Measurements from ENCODE around the gene C22orf15.
A peak's percentile ranks its signal among the peaks of the same experiment; 100 is the strongest.

Gene C22orf15

DNA sequence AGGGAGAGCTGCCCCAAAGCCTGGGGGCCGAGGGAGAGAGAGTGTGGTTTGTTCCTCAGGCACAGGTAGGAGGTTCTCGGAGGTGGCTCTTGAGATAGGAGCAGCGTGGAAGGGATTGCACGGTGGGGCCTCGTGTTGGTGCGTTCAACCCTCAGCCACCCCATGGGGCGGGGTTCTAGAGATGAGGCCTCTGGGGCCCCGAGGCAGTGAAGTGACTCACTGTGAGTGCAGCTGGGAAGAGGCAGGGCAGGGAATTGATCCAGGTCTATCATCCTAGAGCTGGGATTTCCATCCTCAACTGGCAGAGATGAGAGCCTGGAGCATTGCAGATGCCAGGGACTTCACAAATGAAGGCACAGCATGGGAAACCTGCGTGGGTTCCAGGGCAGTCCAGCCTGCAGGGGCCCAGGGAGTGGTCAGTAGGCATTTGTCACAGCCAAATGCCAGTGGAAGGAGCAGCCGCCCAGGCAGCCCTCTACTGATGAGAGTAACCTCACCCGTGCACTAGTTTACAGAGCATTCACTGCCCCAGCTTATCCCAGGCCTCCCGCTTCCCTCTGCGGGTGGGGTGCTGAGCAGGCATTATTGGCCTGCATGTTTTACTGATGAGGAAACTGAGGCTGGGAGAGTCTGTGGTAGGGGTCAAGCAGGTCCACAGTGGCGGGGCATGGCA is 18.9 kb downstream of the C22orf15 start:
- Histone ChIP-seq H3K23ac (ENCODE audit: low read length) (no peak overlapping the region), H3K27me3 (ENCODE audit: insufficient read depth, low read length) (no peaks in the 10 kb centered on the region), H3K36me3 (ENCODE audit: control insufficient read depth in 1 of 2, insufficient read depth in 2 of 2, low read length in 2 of 2) (no peaks in the 10 kb centered on the region), H3K18ac (ENCODE audit: low read length) (no peak overlapping the region), H3K9me3 (ENCODE audit: insufficient read depth, low read depth, low read length) (no peaks in the 10 kb centered on the region), H3K14ac (ENCODE audit: low read length) (no peak overlapping the region), H3K9ac (ENCODE audit: low read length) (no peak overlapping the region), H3K79me1 (ENCODE audit: low read length) (peaks cover 5% of the 10 kb centered on the region), H4K91ac (ENCODE audit: low read depth, low read length) (no peak overlapping the region), H3K79me2 (ENCODE audit: control insufficient read depth, insufficient read depth, low read length, poor library complexity) (peaks cover 3% of the 10 kb centered on the region), H3K4me2 (ENCODE audit: low read length) (no peak overlapping the region), H3K27ac (ENCODE audit: low read depth, low read length) (no peak overlapping the region), H3K4me1 (ENCODE audit: control insufficient read depth in 1 of 2, insufficient read depth in 2 of 2, low read length in 2 of 2) (peaks cover 9 to 11% of the 10 kb centered on the region in 2 experiments), H3K4ac (ENCODE audit: low read depth, low read length) (no peak overlapping the region), H2AFZ (ENCODE audit: insufficient read depth, low read length, poor library complexity) (no peak overlapping the region), H4K12ac (ENCODE audit: low read depth, low read length) (no peak overlapping the region), H2BK12ac (ENCODE audit: low read length) (no peak overlapping the region), H4K8ac (ENCODE audit: low read depth, low read length) (no peak overlapping the region), H3K4me3 (ENCODE audit: low read depth, low read length) (no peak overlapping the region), H2AK5ac (ENCODE audit: low read length) (no peak overlapping the region), H2BK5ac (ENCODE audit: low read depth, low read length, poor library complexity) (no peak overlapping the region), H2BK120ac (ENCODE audit: insufficient read depth, low read length, poor library complexity) (no peak overlapping the region)
- no CpG with 5 or more reads among the region's 14 CpGs for WGBS (ENCODE audit: extremely low coverage, insufficient coverage, insufficient read length)
- DNase-seq: peak; percentile 50 to 65

DNA sequence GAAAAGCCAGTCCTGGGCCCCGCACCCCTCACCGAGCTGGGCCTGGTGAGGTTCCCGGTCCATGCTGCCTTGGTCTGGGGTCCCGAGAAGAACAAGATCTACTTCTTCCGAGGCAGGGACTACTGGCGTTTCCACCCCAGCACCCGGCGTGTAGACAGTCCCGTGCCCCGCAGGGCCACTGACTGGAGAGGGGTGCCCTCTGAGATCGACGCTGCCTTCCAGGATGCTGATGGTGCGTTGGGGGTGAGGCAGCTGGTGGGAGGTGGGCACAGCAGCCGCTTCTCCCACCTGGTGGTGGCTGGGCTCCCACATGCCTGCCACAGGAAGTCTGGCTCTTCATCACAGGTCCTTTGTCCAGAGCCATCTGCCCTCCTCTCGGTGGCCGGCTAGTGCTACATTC is 19.5 kb downstream of the C22orf15 start:
- H3K18ac ChIP-seq (ENCODE audit: low read length): no peak overlapping the region
- peaks cover 9 to 11% of the 10 kb centered on the region in 2 experiments for H3K4me1 ChIP-seq (ENCODE audit: control insufficient read depth in 1 of 2, insufficient read depth in 2 of 2, low read length in 2 of 2)
- H3K4me3 ChIP-seq (ENCODE audit: low read depth, low read length): no peak overlapping the region
- H4K91ac ChIP-seq (ENCODE audit: low read depth, low read length): no peak overlapping the region
- no peaks in the 10 kb centered on the region for H3K27me3 ChIP-seq (ENCODE audit: insufficient read depth, low read length)
- no peak overlapping the region for H3K14ac ChIP-seq (ENCODE audit: low read length)
- WGBS (ENCODE audit: extremely low coverage, insufficient coverage, insufficient read length): no CpG with 5 or more reads among the region's 16 CpGs
- no peak overlapping the region for H4K8ac ChIP-seq (ENCODE audit: low read depth, low read length)
- H4K12ac ChIP-seq (ENCODE audit: low read depth, low read length): no peak overlapping the region
- H2AK5ac ChIP-seq (ENCODE audit: low read length): no peak overlapping the region
- no peak overlapping the region for H2BK120ac ChIP-seq (ENCODE audit: insufficient read depth, low read length, poor library complexity)
- H3K79me1 ChIP-seq (ENCODE audit: low read length): peaks cover 9% of the 10 kb centered on the region
- no peak overlapping the region for H3K23ac ChIP-seq (ENCODE audit: low read length)
- no peak overlapping the region for H2BK12ac ChIP-seq (ENCODE audit: low read length)
- no peak overlapping the region for H2BK5ac ChIP-seq (ENCODE audit: low read depth, low read length, poor library complexity)
- no peak overlapping the region for H3K27ac ChIP-seq (ENCODE audit: low read depth, low read length)
- no peaks in the 10 kb centered on the region for H3K9me3 ChIP-seq (ENCODE audit: insufficient read depth, low read depth, low read length)
- no peak for DNase-seq
- H2AFZ ChIP-seq (ENCODE audit: insufficient read depth, low read length, poor library complexity): no peak overlapping the region
- peaks cover 6% of the 10 kb centered on the region for H3K79me2 ChIP-seq (ENCODE audit: control insufficient read depth, insufficient read depth, low read length, poor library complexity)
- H3K4ac ChIP-seq (ENCODE audit: low read depth, low read length): no peak overlapping the region
- H3K9ac ChIP-seq (ENCODE audit: low read length): no peak overlapping the region
- H3K4me2 ChIP-seq (ENCODE audit: low read length): no peak overlapping the region
- H3K36me3 ChIP-seq (ENCODE audit: control insufficient read depth in 1 of 2, insufficient read depth in 2 of 2, low read length in 2 of 2): no peaks in the 10 kb centered on the region

DNA sequence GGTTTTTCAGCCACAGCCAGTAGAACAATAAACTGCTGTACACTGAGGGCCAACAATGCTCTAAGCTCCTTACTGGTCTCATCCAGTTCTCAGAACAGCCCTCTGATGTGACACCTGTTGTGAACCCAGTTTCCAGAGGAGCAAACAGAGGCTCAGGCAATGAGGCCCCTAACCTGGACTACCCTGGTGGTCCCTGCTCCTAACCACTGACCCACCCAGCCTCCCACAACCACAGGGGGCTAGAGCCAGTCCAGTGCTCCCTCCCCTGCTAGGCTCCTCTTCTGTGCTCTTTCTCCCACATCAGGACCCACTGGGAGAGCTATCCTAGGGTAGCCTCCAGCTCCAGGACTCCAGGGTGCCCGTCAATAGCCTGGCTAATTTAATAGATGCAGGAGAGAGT is 19.9 kb downstream of the C22orf15 start:
- Histone ChIP-seq H3K36me3 (ENCODE audit: control insufficient read depth in 1 of 2, insufficient read depth in 2 of 2, low read length in 2 of 2) (no peaks in the 10 kb centered on the region), H2BK12ac (ENCODE audit: low read length) (no peak overlapping the region), H3K79me2 (ENCODE audit: control insufficient read depth, insufficient read depth, low read length, poor library complexity) (peaks cover 10% of the 10 kb centered on the region), H2AK5ac (ENCODE audit: low read length) (no peak overlapping the region), H3K4me1 (ENCODE audit: control insufficient read depth in 1 of 2, insufficient read depth in 2 of 2, low read length in 2 of 2) (peaks cover 9 to 11% of the 10 kb centered on the region in 2 experiments), H3K27ac (ENCODE audit: low read depth, low read length) (no peak overlapping the region), H4K91ac (ENCODE audit: low read depth, low read length) (no peak overlapping the region), H2BK5ac (ENCODE audit: low read depth, low read length, poor library complexity) (no peak overlapping the region), H3K23ac (ENCODE audit: low read length) (no peak overlapping the region), H3K4ac (ENCODE audit: low read depth, low read length) (no peak overlapping the region), H3K14ac (ENCODE audit: low read length) (no peak overlapping the region), H2BK120ac (ENCODE audit: insufficient read depth, low read length, poor library complexity) (no peak overlapping the region), H3K27me3 (ENCODE audit: insufficient read depth, low read length) (no peaks in the 10 kb centered on the region), H3K4me3 (ENCODE audit: low read depth, low read length) (no peak overlapping the region), H3K9me3 (ENCODE audit: insufficient read depth, low read depth, low read length) (no peaks in the 10 kb centered on the region), H4K8ac (ENCODE audit: low read depth, low read length) (no peak overlapping the region), H4K12ac (ENCODE audit: low read depth, low read length) (no peak overlapping the region), H2AFZ (ENCODE audit: insufficient read depth, low read length, poor library complexity) (no peak overlapping the region), H3K4me2 (ENCODE audit: low read length) (no peak overlapping the region), H3K9ac (ENCODE audit: low read length) (no peak overlapping the region), H3K79me1 (ENCODE audit: low read length) (peaks cover 12% of the 10 kb centered on the region), H3K18ac (ENCODE audit: low read length) (no peak overlapping the region)
- no CpG with 5 or more reads among the region's 1 CpG for WGBS (ENCODE audit: extremely low coverage, insufficient coverage, insufficient read length)
- no peak for DNase-seq

DNA sequence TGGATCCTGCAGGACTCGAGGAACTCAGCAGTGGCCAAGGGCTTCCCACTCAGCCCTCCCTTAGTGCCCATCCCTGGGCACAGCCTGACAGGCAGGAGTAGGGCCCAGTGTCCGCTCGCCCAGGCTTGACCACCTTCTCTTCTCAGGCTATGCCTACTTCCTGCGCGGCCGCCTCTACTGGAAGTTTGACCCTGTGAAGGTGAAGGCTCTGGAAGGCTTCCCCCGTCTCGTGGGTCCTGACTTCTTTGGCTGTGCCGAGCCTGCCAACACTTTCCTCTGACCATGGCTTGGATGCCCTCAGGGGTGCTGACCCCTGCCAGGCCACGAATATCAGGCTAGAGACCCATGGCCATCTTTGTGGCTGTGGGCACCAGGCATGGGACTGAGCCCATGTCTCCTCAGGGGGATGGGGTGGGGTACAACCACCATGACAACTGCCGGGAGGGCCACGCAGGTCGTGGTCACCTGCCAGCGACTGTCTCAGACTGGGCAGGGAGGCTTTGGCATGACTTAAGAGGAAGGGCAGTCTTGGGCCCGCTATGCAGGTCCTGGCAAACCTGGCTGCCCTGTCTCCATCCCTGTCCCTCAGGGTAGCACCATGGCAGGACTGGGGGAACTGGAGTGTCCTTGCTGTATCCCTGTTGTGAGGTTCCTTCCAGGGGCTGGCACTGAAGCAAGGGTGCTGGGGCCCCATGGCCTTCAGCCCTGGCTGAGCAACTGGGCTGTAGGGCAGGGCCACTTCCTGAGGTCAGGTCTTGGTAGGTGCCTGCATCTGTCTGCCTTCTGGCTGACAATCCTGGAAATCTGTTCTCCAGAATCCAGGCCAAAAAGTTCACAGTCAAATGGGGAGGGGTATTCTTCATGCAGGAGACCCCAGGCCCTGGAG is 20.7 kb downstream of the C22orf15 start:
- DNase-seq: no peak
- no peak overlapping the region for H2AFZ ChIP-seq (ENCODE audit: insufficient read depth, low read length, poor library complexity)

More for the DNA sequence above, 20.7 kb downstream of the C22orf15 start:
- Histone ChIP-seq H3K79me1 (ENCODE audit: low read length) (peaks cover 12% of the 10 kb centered on the region), H3K4ac (ENCODE audit: low read depth, low read length) (no peak overlapping the region), H3K14ac (ENCODE audit: low read length) (no peak overlapping the region), H3K18ac (ENCODE audit: low read length) (no peak overlapping the region), H4K12ac (ENCODE audit: low read depth, low read length) (no peak overlapping the region), H2AK5ac (ENCODE audit: low read length) (no peak overlapping the region), H3K79me2 (ENCODE audit: control insufficient read depth, insufficient read depth, low read length, poor library complexity) (peaks cover 11% of the 10 kb centered on the region), H2BK5ac (ENCODE audit: low read depth, low read length, poor library complexity) (no peak overlapping the region), H3K23ac (ENCODE audit: low read length) (no peak overlapping the region), H3K9me3 (ENCODE audit: insufficient read depth, low read depth, low read length) (no peaks in the 10 kb centered on the region), H3K27ac (ENCODE audit: low read depth, low read length) (no peak overlapping the region), H4K8ac (ENCODE audit: low read depth, low read length) (no peak overlapping the region), H3K36me3 (ENCODE audit: control insufficient read depth in 1 of 2, insufficient read depth in 2 of 2, low read length in 2 of 2) (no peaks in the 10 kb centered on the region), H4K91ac (ENCODE audit: low read depth, low read length) (no peak overlapping the region), H3K4me2 (ENCODE audit: low read length) (no peak overlapping the region), H3K9ac (ENCODE audit: low read length) (no peak overlapping the region), H3K27me3 (ENCODE audit: insufficient read depth, low read length) (no peaks in the 10 kb centered on the region), H2BK120ac (ENCODE audit: insufficient read depth, low read length, poor library complexity) (no peak overlapping the region), H3K4me3 (ENCODE audit: low read depth, low read length) (no peak overlapping the region), H3K4me1 (ENCODE audit: control insufficient read depth in 1 of 2, insufficient read depth in 2 of 2, low read length in 2 of 2) (peaks cover 9 to 11% of the 10 kb centered on the region in 2 experiments), H2BK12ac (ENCODE audit: low read length) (no peak overlapping the region)
- WGBS (ENCODE audit: extremely low coverage, insufficient coverage, insufficient read length): no CpG with 5 or more reads among the region's 15 CpGs

Data from trophoblast cell (in vitro differentiated cells and primary cell).